K562 (cell line): Measurements from ENCODE around the gene CUTA. TPM values are rescaled to one million over a fixed set of nuclear protein-coding genes. Genes with fewer than 3 reads are reported as not detected.

ENCODE experiments used
- ARID1B ChIP-seq: fragments of 450-650 bp; IDR thresholded peaks from 2 replicates; pipeline ENCODE4 v1.6.1; 2016; ENCODE audit warnings: antibody characterized with exemption, mild to moderate bottlenecking, inconsistent platforms
- CBFA2T2 ChIP-seq: fragments of 450-650 bp; conservative IDR thresholded peaks from 2 replicates; pipeline ENCODE4 v1.6.1; 2017; ENCODE audit warnings: mild to moderate bottlenecking
- CBFA2T3 ChIP-seq: fragments of 450-650 bp; IDR thresholded peaks from 2 replicates; pipeline ENCODE4 v1.6.1; 2017
- DACH1 ChIP-seq: fragments of 450-650 bp; IDR thresholded peaks from 2 replicates; pipeline ENCODE4 v1.6.1; 2018; ENCODE audit not compliant: partially characterized antibody
- DPF2 ChIP-seq: fragments of 450-650 bp; IDR thresholded peaks from 2 replicates; pipeline ENCODE4 v1.6.1; 2016
- ELF2 ChIP-seq: fragments of 250-450 bp; sonication (Bioruptor Pico); IDR thresholded peaks from 2 replicates; pipeline ENCODE4 v1.5.0; 2021; ENCODE audit warnings: mild to moderate bottlenecking
- EP300 ChIP-seq: IDR thresholded peaks from 2 replicates; pipeline ENCODE4 v1.6.1; 2012; ENCODE audit warnings: low read length, improper control_type of control experiment
- MNT ChIP-seq, 2 experiments: fragments of 450-650 bp; conservative IDR thresholded peaks; 2 replicates each; pipeline ENCODE4 v1.6.1; 2017; ENCODE audit warnings: mild to moderate bottlenecking in 2 of 2, moderate library complexity in 2 of 2
- MXI1 ChIP-seq: IDR thresholded peaks from 2 replicates; pipeline ENCODE4 v1.6.1; 2011; ENCODE audit warnings: low read depth, mild to moderate bottlenecking, improper control_type of control experiment, low read length
- NCOA4 ChIP-seq: fragments of 450-650 bp; IDR thresholded peaks from 2 replicates; pipeline ENCODE4 v1.6.1; 2018; ENCODE audit warnings: mild to moderate bottlenecking; ENCODE audit not compliant: partially characterized antibody
- NCOR1 ChIP-seq: fragments of 450-650 bp; IDR thresholded peaks from 2 replicates; pipeline ENCODE4 v1.6.1; 2016; ENCODE audit warnings: mild to moderate bottlenecking, moderate library complexity
- NKRF ChIP-seq: fragments of 450-650 bp; IDR thresholded peaks from 2 replicates; pipeline ENCODE4 v1.6.1; 2016; ENCODE audit warnings: borderline replicate concordance
- OTX1 ChIP-seq: fragments of 450-650 bp; formaldehyde crosslinking; IDR thresholded peaks from 2 replicates; pipeline ENCODE4 v1.4.0; 2022; ENCODE audit warnings: mild to moderate bottlenecking
- TBP ChIP-seq: optimal IDR thresholded peaks from 2 replicates; pipeline ENCODE3; 2011; ENCODE audit warnings: low read depth, low read length, improper control_type of control experiment
- TCF7 ChIP-seq: sonication (generic); IDR thresholded peaks from 2 replicates; pipeline ENCODE4 v1.6.1; 2016; ENCODE audit warnings: antibody characterized with exemption, borderline replicate concordance
- TRIM24 ChIP-seq, 2 experiments: fragments of 450-650 bp; IDR thresholded peaks; 2 replicates each; pipeline ENCODE4 v1.6.1; 2016
- YY1 ChIP-seq, 3 experiments: IDR thresholded peaks; 2 replicates each; pipeline ENCODE4 v1.6.1; 2011; ENCODE audit warnings: low read length in 2 of 3, mild to moderate bottlenecking in 2 of 3, moderate library complexity in 2 of 3, borderline replicate concordance in 1 of 3, control low read depth in 1 of 3, low read depth in 1 of 3; ENCODE audit not compliant: insufficient read depth in 3 of 3, insufficient replicate concordance in 2 of 3, control insufficient read depth in 1 of 3, insufficient read length in 1 of 3; ENCODE audit errors: extremely low read depth in 1 of 3
- ZNF24 ChIP-seq: fragments of 450-650 bp; IDR thresholded peaks from 2 replicates; pipeline ENCODE4 v1.6.1; 2016
- ZNF274 ChIP-seq: IDR thresholded peaks from 2 replicates; pipeline ENCODE4 v1.6.1; 2011; ENCODE audit warnings: low read depth, mild to moderate bottlenecking, low read length, moderate library complexity, borderline replicate concordance
- polyA plus RNA-seq, 8 experiments: library from polyadenylated mRNA; depleted of rRNA in 4 of 8; stranded (reverse) in 5 of 8; unstranded in 3 of 8; fragments of >200 nt; fragmentation: Nextera tagmentation in 2 of 8; fragmentation: Illumina TruSeq in 1 of 8; extraction: Ambion mirVana in 2 of 8; extraction: Trizol in 1 of 8; gene quantifications; 2 replicates each; pipeline versions ENCODE4 v1.2.1 to v1.2.3, GENCODE V29; 2011 to 2014; ENCODE audit warnings: inconsistent platforms in 1 of 8, missing spikeins in 1 of 8
- total RNA-seq, 7 experiments: library from RNA; depleted of rRNA in 6 of 7; stranded (reverse); fragments of >200 nt in 6 of 7; fragmentation: Illumina TruSeq in 2 of 7; extraction: Trizol in 2 of 7; gene quantifications; 2 replicates each; pipeline versions ENCODE4 v1.2.1 to v1.2.3, GENCODE V29; 2011 to 2021; ENCODE audit warnings: low replicate concordance in 1 of 7

Gene CUTA
- total and polyA plus RNA-seq, 9 of the 15 experiments (the other 6 are each of a cell fraction or from before 2014, with no cell fraction given): 166 to 682 (median 310) TPM

- TF ChIP-seq TRIM24 (IDR thresholded peaks at IDR 0.05) (0 out of 4 replicates have a peak, but pooled peaks have one; percentile 5 to 8), MXI1 (0 out of 2 replicates have a peak, but pooled peaks have one; percentile 7), NCOR1 (peak; percentile 39; the same call in 1 of the 2 replicates), DACH1 (peak; percentile 65), MNT (conservative IDR thresholded peaks at IDR 0.05) (peak; percentile 9 to 14; a peak in 2 of 4 replicates), NKRF (peak; percentile 49; the same call in 1 of the 2 replicates), YY1 (IDR thresholded peaks at IDR 0.05; ENCODE audit: borderline replicate concordance in 1 of 3, control insufficient read depth in 1 of 3, extremely low read depth in 1 of 3, insufficient read depth in 3 of 3, insufficient read length in 1 of 3, insufficient replicate concordance in 2 of 3, low read depth in 1 of 3, low read length in 2 of 3) (no peak), ELF2 (CRISPR knock-in tag) (no peak), OTX1 (CRISPR knock-in tag) (no peak), DPF2 (peak; percentile 54; the same call in 1 of the 2 replicates), ZNF274 (no peak), EP300 (0 out of 2 replicates have a peak, but pooled peaks have one; percentile 12), ZNF24 (no peak), ARID1B (0 out of 2 replicates have a peak, but pooled peaks have one; percentile 35), TCF7 (no peak), CBFA2T2 (peak; percentile 26; the same call in 1 of the 2 replicates), NCOA4 (no peak), CBFA2T3 (peak; percentile 45), TBP (peak; percentile 14)
Measured at GRCh38 chr6:33392595-33392948, 25.3 kb downstream of the CUTA start (continued).
